ENCODE data around the gene ANKRD33B. TPM values are rescaled to one million over a fixed set of nuclear protein-coding genes. Genes with fewer than 3 reads are reported as not detected.

ANKRD33B gene
- total RNA-seq, 1 experiment from 2014 or later, result 10.9 TPM

DNA sequence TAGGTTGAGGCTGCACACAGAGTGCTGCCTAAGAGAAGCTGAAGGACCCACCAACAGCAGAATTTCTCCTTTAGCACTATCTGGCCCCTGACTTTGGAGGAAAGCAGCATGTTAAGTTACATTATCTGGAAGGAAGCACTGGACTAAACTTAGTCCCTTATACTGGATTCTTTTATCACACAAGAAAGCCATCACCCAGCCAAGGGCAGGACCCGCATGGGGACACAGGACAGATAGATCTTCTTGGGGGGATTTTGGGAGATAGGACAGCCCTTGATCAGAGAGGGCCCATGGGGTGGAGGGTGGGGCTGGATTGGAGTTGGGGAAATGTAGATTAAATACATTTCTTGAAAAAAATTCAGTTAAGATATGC, 14.4 kb downstream of the ANKRD33B start:
- BruUV-seq (replicated peaks), result no TSS peak
- POLR2A ChIA-PET, result no interaction called here
- ATAC-seq (no peak), DNase-seq (ENCODE audit: low read depth, low spot score) (no peak)
- Histone ChIP-seq H3K4me3 (replicated peaks in 1 of 2; ENCODE audit: low read depth in 1 of 2, low read length in 2 of 2) (no peak overlapping the region), H3K9ac (ENCODE audit: low read length) (no peak overlapping the region), H3K27ac (ENCODE audit: low read depth, low read length) (no peak overlapping the region), H3K36me3 (ENCODE audit: control insufficient read depth in 1 of 2, insufficient read depth in 2 of 2, low read length in 2 of 2) (0 out of 4 replicates have a peak, but pooled peaks cover 0 to 6% of the 10 kb centered on the region in 2 experiments), H2AFZ (ENCODE audit: low read depth, low read length, poor library complexity, severe bottlenecking) (no peak overlapping the region), H3K79me2 (ENCODE audit: insufficient read depth, low read length) (peaks cover 74% of the 10 kb centered on the region), H3K9me2 (ENCODE audit: insufficient read depth) (no peaks in the 10 kb centered on the region), H3K4me2 (ENCODE audit: low read length) (no peak overlapping the region), H3K27me3 (ENCODE audit: insufficient read depth, low read length) (no peaks in the 10 kb centered on the region), H4K20me1 (ENCODE audit: insufficient read depth) (peaks cover 3% of the 10 kb centered on the region; the same call in 1 of the 2 replicates), H3K9me3 (ENCODE audit: control insufficient read depth in 1 of 2, insufficient read depth in 1 of 2, low read depth in 1 of 2, low read length in 2 of 2) (no peaks in the 10 kb centered on the region), H3K4me1 (ENCODE audit: control insufficient read depth in 1 of 2, insufficient read depth in 2 of 2, low read length in 2 of 2) (peaks cover 5 to 50% of the 10 kb centered on the region in 2 experiments; a peak in 3 of 4 replicates)
- intact Hi-C loops (cut with micrococcal nuclease), result no loop called here
- no peak for TF ChIP-seq SP1 (IDR thresholded peaks at IDR 0.05; ENCODE audit: low read depth)
- TF ChIP-seq ZNF274 (IDR thresholded peaks at IDR 0.05; ENCODE audit: low read depth, low read length), result no peak
- no peak for TF ChIP-seq POLR2A (IDR thresholded peaks at IDR 0.05; ENCODE audit: borderline replicate concordance, extremely low read depth, insufficient read depth, insufficient read length)
- TF ChIP-seq JUND (IDR thresholded peaks at IDR 0.05), result no peak
- RAD21 ChIA-PET (ENCODE audit: low non-redundant PET in 1 of 2, low total read pairs in 2 of 2, uncharacterized antibody in 2 of 2, unreplicated experiment in 2 of 2), result no interaction called here
- CTCF ChIA-PET, result no interaction called here

DNA sequence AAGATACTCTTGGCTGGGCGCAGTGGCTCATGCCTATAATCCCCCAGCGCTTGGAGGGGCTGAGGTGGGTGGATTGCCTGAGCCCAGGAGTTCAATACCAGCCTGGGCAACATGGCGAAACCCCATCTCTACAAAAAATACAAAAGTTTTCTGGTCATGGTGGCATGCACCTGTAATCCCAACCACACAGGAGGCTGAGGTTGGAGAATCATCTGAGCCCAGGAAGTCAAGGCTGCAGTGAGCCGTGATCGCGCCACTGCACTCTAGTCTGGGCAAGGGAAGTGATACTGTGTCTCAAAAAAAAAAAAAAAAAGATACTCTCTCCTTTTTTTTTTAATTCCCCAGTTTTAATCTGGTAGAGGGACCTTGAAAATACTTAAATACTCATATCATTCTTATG, 15.0 kb downstream of the ANKRD33B start:
- no TSS peak for BruUV-seq (replicated peaks)
- Histone ChIP-seq H4K20me1 (ENCODE audit: insufficient read depth) (peaks cover 3% of the 10 kb centered on the region; the same call in 1 of the 2 replicates), H3K4me1 (ENCODE audit: control insufficient read depth in 1 of 2, insufficient read depth in 2 of 2, low read length in 2 of 2) (peaks cover 5 to 50% of the 10 kb centered on the region in 2 experiments; a peak in 3 of 4 replicates), H3K79me2 (ENCODE audit: insufficient read depth, low read length) (peaks cover 76% of the 10 kb centered on the region), H3K36me3 (ENCODE audit: control insufficient read depth in 1 of 2, insufficient read depth in 2 of 2, low read length in 2 of 2) (0 out of 4 replicates have a peak, but pooled peaks cover 0 to 2% of the 10 kb centered on the region in 2 experiments), H3K27ac (ENCODE audit: low read depth, low read length) (no peak overlapping the region), H3K9ac (ENCODE audit: low read length) (no peak overlapping the region), H3K9me2 (ENCODE audit: insufficient read depth) (no peaks in the 10 kb centered on the region), H3K9me3 (ENCODE audit: control insufficient read depth in 1 of 2, insufficient read depth in 1 of 2, low read depth in 1 of 2, low read length in 2 of 2) (no peaks in the 10 kb centered on the region), H2AFZ (ENCODE audit: low read depth, low read length, poor library complexity, severe bottlenecking) (no peak overlapping the region), H3K4me2 (ENCODE audit: low read length) (no peak overlapping the region), H3K27me3 (ENCODE audit: insufficient read depth, low read length) (no peaks in the 10 kb centered on the region), H3K4me3 (replicated peaks in 1 of 2; ENCODE audit: low read depth in 1 of 2, low read length in 2 of 2) (no peak overlapping the region)
- no peak for TF ChIP-seq ZNF274 (IDR thresholded peaks at IDR 0.05; ENCODE audit: low read depth, low read length)
- ChIA-PET POLR2A (no interaction called here), RAD21 (ENCODE audit: low non-redundant PET in 1 of 2, low total read pairs in 2 of 2, uncharacterized antibody in 2 of 2, unreplicated experiment in 2 of 2) (no interaction called here), CTCF (no interaction called here)
- intact Hi-C loops (cut with micrococcal nuclease), result no loop called here
- DNase-seq (ENCODE audit: low read depth, low spot score) (no peak), ATAC-seq (no peak)

Data from HCT116 (cell line).